Measurements from ENCODE around the gene SUFU. TPM values are rescaled to one million over a fixed set of nuclear protein-coding genes. Genes with fewer than 3 reads are reported as not detected.

Gene SUFU
- total RNA-seq (2022; extraction: Qiagen RNA extraction): 5.8 to 6.9 TPM (median 6.7 TPM) in 5 replicates

DNA sequence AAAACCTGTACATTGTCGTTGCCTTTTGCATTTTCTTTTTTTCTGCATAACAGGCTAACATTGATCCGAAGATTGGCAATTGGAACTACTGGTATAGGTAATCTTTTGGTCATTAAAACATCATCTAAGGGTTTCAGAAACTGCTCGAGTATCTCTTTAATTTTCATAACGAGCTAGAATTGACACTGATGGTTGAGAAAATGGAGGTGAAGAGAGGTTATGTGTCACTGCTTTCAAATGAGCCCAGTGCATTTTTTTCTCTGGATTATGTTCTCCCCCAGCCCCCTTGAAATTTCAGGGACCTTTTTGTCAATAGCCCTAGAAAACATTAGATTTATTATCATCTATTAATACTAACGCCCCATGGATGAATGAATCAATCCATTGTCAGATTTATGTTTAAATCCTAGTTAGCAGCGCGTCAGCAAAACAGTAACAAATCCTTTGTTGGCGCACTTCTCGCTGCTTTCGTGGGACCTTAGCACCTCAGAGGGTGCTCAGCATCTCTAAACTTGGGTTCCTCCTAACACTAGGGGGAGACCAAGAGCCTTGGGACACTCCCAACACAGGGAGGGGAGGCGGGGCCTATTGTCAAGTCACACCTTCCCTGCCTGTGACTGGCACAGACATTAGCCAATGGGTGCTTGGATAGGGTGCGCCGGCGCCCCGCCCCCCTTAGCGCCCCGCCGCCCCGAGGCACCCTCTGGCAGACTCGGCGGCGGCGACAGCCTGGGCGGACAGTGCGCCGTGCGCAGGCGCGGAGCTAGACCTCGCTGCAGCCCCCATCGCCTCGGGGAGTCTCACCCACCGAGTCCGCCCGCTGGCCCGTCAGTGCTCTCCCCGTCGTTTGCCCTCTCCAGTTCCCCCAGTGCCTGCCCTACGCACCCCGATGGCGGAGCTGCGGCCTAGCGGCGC, at the start of gene SUFU:
SUFU (plus strand) TSS at position 709 of the 915 bp plus-strand sequence; CDS start at position 890, 181 bp downstream.

DNA sequence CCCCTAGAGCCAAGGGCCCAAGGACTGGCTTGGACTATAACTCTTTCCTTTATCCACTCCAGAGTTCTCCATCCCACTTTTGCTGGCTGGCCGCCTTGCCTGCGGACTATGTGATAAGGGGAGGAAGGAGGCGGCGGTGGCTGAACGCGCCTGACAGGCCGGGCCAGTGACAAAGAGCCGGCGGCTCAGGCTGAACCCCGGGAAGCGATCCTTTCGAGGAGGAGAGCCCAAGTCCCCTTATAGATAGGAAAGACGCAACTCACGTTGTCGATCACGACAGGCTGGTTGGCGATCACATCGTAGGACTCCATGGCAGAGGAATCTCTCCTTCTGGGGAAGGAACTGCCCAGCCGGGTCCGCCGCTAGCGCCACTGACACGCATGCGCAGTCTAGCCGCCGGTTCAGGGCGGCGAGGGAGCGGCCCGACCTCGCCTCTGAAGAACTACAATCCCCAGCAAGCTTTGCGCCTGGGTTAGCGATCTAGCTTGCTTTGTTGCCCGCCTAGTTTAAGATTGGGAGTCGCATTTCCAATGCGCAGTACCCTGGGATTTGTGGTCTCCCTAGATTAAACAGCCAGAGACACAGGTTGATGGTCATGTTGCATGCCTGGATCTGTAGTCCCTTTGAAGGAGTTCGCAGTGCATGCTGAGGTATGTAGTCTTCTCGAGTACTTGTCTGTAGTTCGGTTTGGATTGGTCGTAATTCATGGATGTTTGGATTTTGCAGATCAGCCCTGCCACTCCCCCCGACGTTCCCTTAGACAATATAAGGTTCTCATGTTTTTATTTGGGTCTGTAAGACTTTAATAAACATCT, 1.2 kb upstream of the SUFU start, which contains the start of gene ACTR1A:
ACTR1A (minus strand) TSS at position 376 of the 815 bp plus-strand sequence; CDS start at position 311, 65 bp downstream.

DNA sequence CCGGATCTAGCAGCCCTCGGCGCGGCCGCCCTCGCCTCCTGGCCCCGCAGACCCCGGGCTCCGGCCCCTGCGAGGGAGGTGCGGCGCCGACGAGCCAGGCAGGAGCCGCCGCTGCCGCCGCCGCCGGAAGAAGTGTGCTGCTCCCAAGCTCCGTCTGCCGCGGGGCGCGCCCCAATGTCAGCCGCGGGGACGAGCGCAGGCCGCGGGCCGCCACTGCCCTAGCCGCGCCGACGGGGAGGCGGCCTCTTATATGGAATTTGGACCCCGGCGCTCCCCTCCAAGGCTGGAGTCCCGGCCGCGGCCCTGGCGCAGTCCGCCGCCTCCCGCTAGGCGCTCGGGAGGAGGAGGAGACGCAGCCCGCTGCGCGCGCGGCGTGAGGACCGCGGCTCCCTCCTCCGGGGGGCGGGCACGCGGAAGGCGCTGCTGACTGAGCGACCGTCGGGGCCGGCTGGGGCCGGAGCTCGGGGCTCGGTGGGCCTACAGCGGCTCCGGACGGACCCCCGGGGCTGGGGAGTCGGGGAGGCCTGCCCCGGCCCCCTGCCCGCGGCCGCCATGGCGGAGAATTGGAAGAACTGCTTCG, 140.4 kb downstream of the SUFU start, which contains the start of gene TRIM8:
TRIM8 (plus strand) TSS at position 414 of the 580 bp plus-strand sequence; CDS start at position 553, 139 bp downstream.

Other genes with a start within 250 kb of the SUFU start
- gene NFKB2, start 108.3 kb upstream of the SUFU start, total RNA-seq (2022; extraction: Qiagen RNA extraction): 36.9 to 59.6 TPM (median 45.2 TPM) in 5 replicates
- 0.18 to 0.60 TPM (median 0.42 TPM) in 5 replicates for gene PSD, start 85.2 kb upstream of the SUFU start, total RNA-seq (2022; extraction: Qiagen RNA extraction)
- gene FBXL15, start 83.1 kb upstream of the SUFU start, total RNA-seq (2022; extraction: Qiagen RNA extraction): 6.1 to 11.0 TPM (median 9.3 TPM) in 5 replicates
- 65.0 to 69.6 TPM (median 66.8 TPM) in 5 replicates for gene CUEDC2, start 71.4 kb upstream of the SUFU start, total RNA-seq (2022; extraction: Qiagen RNA extraction)
- 0.10 to 0.19 TPM (median 0.12 TPM) in 4 of 5 replicates, not detected in the other for gene C10orf95, start 52.4 kb upstream of the SUFU start, total RNA-seq (2022; extraction: Qiagen RNA extraction)
- gene ACTR1A, start 1.3 kb upstream of the SUFU start, total RNA-seq (2022; extraction: Qiagen RNA extraction): 86.1 to 97.8 TPM (median 94.1 TPM) in 5 replicates
- 38.1 to 50.4 TPM (median 47.9 TPM) in 5 replicates for gene TRIM8, start 140.5 kb downstream of the SUFU start, total RNA-seq (2022; extraction: Qiagen RNA extraction)
- 13.4 to 14.8 TPM (median 13.8 TPM) in 5 replicates for gene ARL3, start 210.4 kb downstream of the SUFU start, total RNA-seq (2022; extraction: Qiagen RNA extraction)
- 3.1 to 4.1 TPM (median 3.5 TPM) in 5 replicates for gene SFXN2, start 210.7 kb downstream of the SUFU start, total RNA-seq (2022; extraction: Qiagen RNA extraction)
- gene WBP1L, start 240.0 kb downstream of the SUFU start, total RNA-seq (2022; extraction: Qiagen RNA extraction): 23.5 to 26.9 TPM (median 26.7 TPM) in 5 replicates